Stimulated activated CD4-positive, alpha-beta T cell treated with anti-CD3 and anti-CD28 coated beads, Interleukin-12 subunit alpha, Interleukin-12 subunit beta, amount 100 ng/mL, for 24 hours (primary cell): ENCODE results near the gene PARP3.
A peak's percentile ranks its signal among the peaks of the same experiment; 100 is the strongest.
"Not testable (repeated sequence)": the region's sequence is repeated elsewhere in the genome, so short reads cannot be mapped to it uniquely, and the experiment has no call there.

Experiments
- DNase-seq, 2 experiments: peaks; one replicate each; pipeline ENCODE4 v3.0.0-alpha.2; 2020; ENCODE audit warnings: low read depth in 2 of 2

The PARP3 gene

GRCh38 chr3:51985063-51985462, 42.9 kb downstream of the PARP3 start:
- DNase-seq: no peak

GRCh38 chr3:51986010-51986947, 44.1 kb downstream of the PARP3 start:
- no peak for DNase-seq

- DNase-seq: no peak
Observed at GRCh38 chr3:51987568-51987967, 45.4 kb downstream of the PARP3 start.

GRCh38 chr3:51988286-51989146, 46.4 kb downstream of the PARP3 start:
- DNase-seq: no peak

- not testable (repeated sequence) for DNase-seq
Observed at GRCh38 chr3:51990501-51990971, 48.4 kb downstream of the PARP3 start.

GRCh38 chr3:51992017-51992682, 50.0 kb downstream of the PARP3 start:
- no peak for DNase-seq

- DNase-seq: not testable (repeated sequence)
Observed at GRCh38 chr3:51993657-51994056, 51.5 kb downstream of the PARP3 start.

GRCh38 chr3:51994530-51994929, 52.4 kb downstream of the PARP3 start:
- DNase-seq: no peak

GRCh38 chr3:51995346-51996163, 53.4 kb downstream of the PARP3 start, which contains the start of gene RPL29:
Gene RPL29 (minus strand): TSS chr3:51995895. CDS start chr3:51995461, 434 bp downstream.
- peak; percentile 83 to 86 for DNase-seq

- no peak for DNase-seq
Observed at GRCh38 chr3:51997172-51997571, 55.0 kb downstream of the PARP3 start.

GRCh38 chr3:51997935-51998596, 55.9 kb downstream of the PARP3 start:
- no peak for DNase-seq
